Upper lobe of right lung (tissue), 1 donor: Measurements from ENCODE around the gene MINK1. TPM values are rescaled to one million over a fixed set of nuclear protein-coding genes. Genes with fewer than 3 reads are reported as not detected.
"Not testable (repeated sequence)": the region's sequence is repeated elsewhere in the genome, so short reads cannot be mapped to it uniquely, and the experiment has no call there.

Experiments
- ATAC-seq: fragments of 200-7000 bp; cut with Tn5 transposase; one replicate; pipeline ENCODE4 v1.9.1; 2020; ENCODE audit warnings: mild to moderate bottlenecking, moderate library complexity
- DNase-seq: peaks from one replicate; pipeline ENCODE4 v3.0.0-alpha.2; 2020
- H3K27ac ChIP-seq: fragments of 200-600 bp; one replicate; pipeline ENCODE4 v1.8.0; 2022
- H3K27me3 ChIP-seq: fragments of 200-600 bp; one replicate; pipeline ENCODE4 v1.8.0; 2022; ENCODE audit warnings: mild to moderate bottlenecking
- H3K36me3 ChIP-seq: fragments of 200-600 bp; one replicate; pipeline ENCODE4 v1.8.0; 2022
- H3K4me1 ChIP-seq: fragments of 200-600 bp; one replicate; pipeline ENCODE4 v1.8.0; 2022
- H3K4me3 ChIP-seq: fragments of 200-600 bp; one replicate; pipeline ENCODE4 v1.8.0; 2022; ENCODE audit warnings: mild to moderate bottlenecking
- H3K9me3 ChIP-seq: fragments of 200-600 bp; one replicate; pipeline ENCODE4 v1.8.0; 2022
- CTCF ChIP-seq: fragments of 200-600 bp; IDR thresholded peaks from one replicate; pipeline ENCODE4 v1.8.0; 2022; ENCODE audit warnings: antibody characterized with exemption
- intact Hi-C: fragments of 100-400 bp; cut with DNase I; formaldehyde crosslinking; loops from one replicate; pipeline ENCODE4 v1.11.0; 2022
- total RNA-seq: library from RNA; stranded (reverse); fragmentation: NEBNext Ultra II Directional; extraction: Animal tissue kit (Norgen Biotek cat#: 25700); gene quantifications from one replicate; pipeline ENCODE4 v1.2.1, GENCODE V29; 2021
- donor health status: DM: no; HTN: yes; CAD: no; lungs with severe emphysema.

Gene MINK1
- total RNA-seq, 1 donor from 2014 or later, result 121 TPM

DNA sequence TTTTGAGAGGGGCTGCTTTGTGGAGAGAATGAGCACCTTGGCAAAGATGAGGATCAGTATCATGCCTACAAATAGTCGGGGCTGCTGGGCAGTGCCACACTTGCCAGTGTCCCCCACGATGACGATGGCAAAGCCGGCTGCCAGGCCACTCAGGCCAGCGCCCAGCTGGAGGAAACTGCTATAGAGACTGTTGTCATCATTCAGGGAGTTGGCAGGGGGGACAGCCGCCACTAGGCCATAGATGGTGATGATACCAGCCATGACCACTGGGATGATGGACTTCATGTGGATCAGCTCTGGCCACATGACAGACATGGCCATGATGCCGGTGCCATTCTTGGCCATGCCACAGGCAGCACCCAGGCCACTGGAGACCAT lies 23.8 kb downstream of the MINK1 start:
- Histone ChIP-seq H3K4me3 (no peak overlapping the region), H3K9me3 (no peaks in the 10 kb centered on the region), H3K4me1 (peaks cover 36% of the 10 kb centered on the region), H3K27ac (peak overlapping the region; percentile 36), H3K36me3 (no peaks in the 10 kb centered on the region), H3K27me3 (no peaks in the 10 kb centered on the region)
- intact Hi-C loops, result no loop called here
- DNase-seq, result no peak
- no peak for ATAC-seq
- no peak for TF ChIP-seq CTCF

DNA sequence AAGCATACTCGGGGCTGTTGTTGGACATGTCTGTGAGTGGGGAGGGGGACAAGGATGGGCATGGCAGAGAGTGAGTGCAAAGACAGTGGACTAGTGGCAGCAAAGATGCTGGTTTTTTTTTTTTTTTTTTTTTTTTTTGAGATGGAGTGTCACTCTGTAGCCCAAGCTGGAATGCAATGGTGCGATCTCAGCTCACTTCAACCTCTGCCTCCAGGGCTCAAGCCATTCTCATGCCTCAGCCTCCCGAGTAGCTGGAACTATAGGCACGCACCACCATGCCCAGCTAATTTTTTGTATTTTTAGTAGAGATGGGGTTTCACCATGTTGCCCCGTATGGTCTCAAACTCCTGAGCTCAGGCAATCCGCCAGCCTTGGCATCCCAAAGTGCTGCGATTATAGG lies 24.2 kb downstream of the MINK1 start:
- H3K36me3 ChIP-seq, H3K27me3 ChIP-seq, DNase-seq, H3K9me3 ChIP-seq, intact Hi-C loops, H3K4me3 ChIP-seq, ATAC-seq: not testable (repeated sequence)
- Histone ChIP-seq H3K4me1 (peaks cover 33% of the 10 kb centered on the region), H3K27ac (peak overlapping the region; percentile 38)

- no peaks in the 10 kb centered on the region for H3K27me3 ChIP-seq
- TF ChIP-seq CTCF, result no peak
- DNase-seq (no peak), ATAC-seq (peak; percentile 62)
- no peaks in the 10 kb centered on the region for H3K9me3 ChIP-seq
- intact Hi-C loops, result no loop called here
- peaks cover 39% of the 10 kb centered on the region for H3K4me1 ChIP-seq
- H3K4me3 ChIP-seq, result peak overlapping the region; percentile 4
- H3K27ac ChIP-seq, result peak overlapping the region; percentile 38
- no peaks in the 10 kb centered on the region for H3K36me3 ChIP-seq
Observed at GRCh38 chr17:4858068-4858881, 25.1 kb downstream of the MINK1 start.

DNA sequence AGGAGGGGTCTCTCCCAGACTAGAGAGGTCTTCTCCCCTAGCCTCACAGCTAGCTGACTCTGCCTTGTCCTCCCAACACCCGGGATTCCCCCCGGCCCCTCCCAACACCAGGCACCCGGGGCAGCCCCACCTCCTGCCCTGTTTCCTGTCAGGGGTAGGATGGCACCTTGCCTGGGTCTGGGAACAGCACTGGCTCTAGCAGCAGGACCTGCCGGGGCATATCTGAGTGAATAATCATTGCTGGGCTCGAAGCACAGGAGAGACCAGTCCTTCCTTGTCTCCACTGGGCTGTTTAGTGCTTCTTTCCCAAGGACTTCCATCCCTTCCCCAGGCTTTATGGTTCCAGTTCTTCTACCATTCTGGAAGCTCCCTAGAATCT lies 25.7 kb downstream of the MINK1 start:
- no peaks in the 10 kb centered on the region for H3K9me3 ChIP-seq
- ATAC-seq, result peak; percentile 73
- peak overlapping the region; percentile 4 for H3K4me3 ChIP-seq
- H3K27ac ChIP-seq, result peak overlapping the region; percentile 38
- peak; percentile 73 for DNase-seq
- no peaks in the 10 kb centered on the region for H3K36me3 ChIP-seq
- H3K4me1 ChIP-seq, result peaks cover 42% of the 10 kb centered on the region
- TF ChIP-seq CTCF, result no peak
- intact Hi-C loops, result no loop called here
- no peaks in the 10 kb centered on the region for H3K27me3 ChIP-seq

DNA sequence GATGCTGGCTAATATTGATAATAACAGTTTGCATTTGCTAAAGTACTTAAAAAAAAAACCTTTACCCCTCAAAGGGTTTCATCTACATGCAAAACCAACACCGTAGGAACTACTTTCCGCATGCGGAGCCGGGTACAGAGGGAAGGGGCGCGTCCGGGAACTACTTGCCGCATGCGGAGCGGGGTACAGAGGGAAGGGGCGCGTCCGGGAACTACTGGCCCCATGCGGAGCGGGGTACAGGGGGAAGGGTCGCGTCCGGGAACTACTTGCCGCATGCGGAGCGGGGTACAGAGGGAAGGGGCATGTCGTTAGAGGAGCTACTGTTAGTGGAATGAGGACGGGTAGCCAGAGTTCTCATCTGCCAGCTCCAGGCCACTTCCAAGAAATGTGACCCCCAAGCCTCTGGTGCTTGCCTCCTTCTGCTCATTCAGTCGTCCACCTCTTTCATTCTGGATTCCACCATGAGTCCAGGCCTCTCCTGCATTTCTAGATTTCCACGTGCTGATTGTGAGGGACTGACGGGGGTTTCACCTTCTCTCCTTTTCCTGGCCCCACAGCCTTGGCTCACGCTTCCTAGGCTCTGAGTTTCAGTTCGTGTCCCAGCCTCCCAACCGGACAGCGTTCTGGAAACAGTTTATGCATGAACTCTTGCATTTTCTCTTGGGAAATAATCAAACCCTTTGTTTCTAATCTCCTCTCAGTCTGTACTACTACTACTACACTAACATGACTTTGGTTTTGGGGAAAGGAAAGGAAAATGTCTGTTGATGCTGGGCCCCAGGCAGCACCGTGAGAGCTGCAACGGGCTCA lies 26.9 kb downstream of the MINK1 start:
- Histone ChIP-seq H3K27me3 (no peaks in the 10 kb centered on the region), H3K27ac (peak overlapping the region; percentile 38), H3K4me1 (peaks cover 42% of the 10 kb centered on the region), H3K9me3 (no peaks in the 10 kb centered on the region), H3K4me3 (no peak overlapping the region), H3K36me3 (no peaks in the 10 kb centered on the region)
- DNase-seq (no peak), ATAC-seq (no peak)
- intact Hi-C loops, result no loop called here
- no peak for TF ChIP-seq CTCF

GRCh38 chr17:4860651-4861050 lies 27.5 kb downstream of the MINK1 start:
- Histone ChIP-seq H3K27me3 (no peaks in the 10 kb centered on the region), H3K36me3 (no peaks in the 10 kb centered on the region), H3K4me1 (peaks cover 41% of the 10 kb centered on the region), H3K4me3 (no peak overlapping the region), H3K27ac (peak overlapping the region; percentile 31), H3K9me3 (no peaks in the 10 kb centered on the region)
- ATAC-seq, result no peak
- TF ChIP-seq CTCF, result no peak
- DNase-seq, result no peak
- intact Hi-C loops, result no loop called here
